ENCODE data around the gene APELA. TPM values are rescaled to one million over a fixed set of nuclear protein-coding genes. Genes with fewer than 3 reads are reported as not detected.

APELA gene
- polyA plus RNA-seq, 3 donors = not detected

DNA sequence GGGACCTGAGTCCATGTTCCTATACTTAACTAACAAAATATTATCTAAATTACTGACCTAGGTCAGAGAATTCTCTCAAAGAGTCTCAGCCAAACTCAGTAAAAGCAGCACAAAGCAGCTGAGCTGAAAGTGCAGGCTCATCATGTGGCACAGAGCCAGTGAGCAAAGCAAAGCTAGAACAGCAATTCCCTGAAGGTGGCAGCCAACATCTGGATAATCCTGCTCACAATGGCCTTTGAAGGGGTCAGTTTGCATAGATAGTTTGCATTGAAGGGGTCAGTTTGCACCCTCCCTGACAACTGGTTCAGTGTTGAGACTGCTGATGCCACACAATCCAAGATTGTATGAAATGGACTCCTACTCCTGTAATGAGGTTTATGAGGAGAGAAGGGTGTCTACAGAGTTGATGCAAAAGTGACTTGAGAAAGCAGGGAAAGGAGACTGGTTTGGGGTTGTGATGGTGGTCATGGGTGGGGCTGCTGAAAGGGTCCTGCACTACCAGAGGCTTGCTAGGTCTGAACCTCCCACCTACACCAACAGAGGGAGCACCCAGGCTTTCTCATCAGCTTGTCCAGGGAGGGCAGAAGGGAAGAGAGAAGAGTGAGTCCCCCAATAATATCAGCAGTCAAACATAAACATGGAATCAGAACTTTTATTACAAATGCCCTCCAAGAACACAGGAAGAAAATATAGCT lies 60.7 kb downstream of the APELA start:
- Histone ChIP-seq H3K9ac (ENCODE audit: insufficient read depth, low read length, poor library complexity, severe bottlenecking) (no peak overlapping the region), H3K4me2 (replicated peaks; ENCODE audit: extremely low read depth, low read length, poor library complexity, severe bottlenecking) (no peak overlapping the region), H3K4me1 (ENCODE audit: control insufficient read depth in 1 of 2, insufficient read depth in 2 of 2, low read length in 2 of 2) (no peaks in the 10 kb centered on the region), H3K9me3 (replicated peaks in 1 of 2; ENCODE audit: control insufficient read depth in 1 of 2, insufficient read depth in 1 of 2, low read length in 2 of 2) (no peaks in the 10 kb centered on the region), H4K20me1 (ENCODE audit: insufficient read depth, low read length) (no peaks in the 10 kb centered on the region), H3K79me2 (ENCODE audit: insufficient read depth, low read length) (no peaks in the 10 kb centered on the region), H3K4me3 (replicated peaks in 1 of 3; ENCODE audit: low read depth in 2 of 3, low read length in 3 of 3) (no peak overlapping the region), H3K27me3 (ENCODE audit: control insufficient read depth in 2 of 2, insufficient read depth in 2 of 2, low read length in 2 of 2) (no peaks in the 10 kb centered on the region), H3K36me3 (replicated peaks in 1 of 2; ENCODE audit: control insufficient read depth in 1 of 2, insufficient read depth in 2 of 2, low read length in 2 of 2) (no peaks in the 10 kb centered on the region), H2AFZ (ENCODE audit: insufficient read depth, low read depth, low read length, poor library complexity, severe bottlenecking) (no peak overlapping the region), H3K27ac (ENCODE audit: low read depth in 1 of 2, low read length in 2 of 2) (no peak overlapping the region)
- peaks cover 0 to 6% (median 2%) of the 10 kb centered on the region in 7 donors for H3K9me3 Mint-ChIP-seq
- no peak for DNase-seq
- no peak overlapping the region for H3K27ac Mint-ChIP-seq
- peaks cover 2 to 6% (median 2%) of the 10 kb centered on the region in 3 donors for H3K27me3 Mint-ChIP-seq (ENCODE audit: low read depth in 3 of 3)
- intact Hi-C loops (cut with micrococcal nuclease) = no loop called here
- H3K36me3 Mint-ChIP-seq = no peaks in the 10 kb centered on the region
- TF ChIP-seq, protein P1, sequence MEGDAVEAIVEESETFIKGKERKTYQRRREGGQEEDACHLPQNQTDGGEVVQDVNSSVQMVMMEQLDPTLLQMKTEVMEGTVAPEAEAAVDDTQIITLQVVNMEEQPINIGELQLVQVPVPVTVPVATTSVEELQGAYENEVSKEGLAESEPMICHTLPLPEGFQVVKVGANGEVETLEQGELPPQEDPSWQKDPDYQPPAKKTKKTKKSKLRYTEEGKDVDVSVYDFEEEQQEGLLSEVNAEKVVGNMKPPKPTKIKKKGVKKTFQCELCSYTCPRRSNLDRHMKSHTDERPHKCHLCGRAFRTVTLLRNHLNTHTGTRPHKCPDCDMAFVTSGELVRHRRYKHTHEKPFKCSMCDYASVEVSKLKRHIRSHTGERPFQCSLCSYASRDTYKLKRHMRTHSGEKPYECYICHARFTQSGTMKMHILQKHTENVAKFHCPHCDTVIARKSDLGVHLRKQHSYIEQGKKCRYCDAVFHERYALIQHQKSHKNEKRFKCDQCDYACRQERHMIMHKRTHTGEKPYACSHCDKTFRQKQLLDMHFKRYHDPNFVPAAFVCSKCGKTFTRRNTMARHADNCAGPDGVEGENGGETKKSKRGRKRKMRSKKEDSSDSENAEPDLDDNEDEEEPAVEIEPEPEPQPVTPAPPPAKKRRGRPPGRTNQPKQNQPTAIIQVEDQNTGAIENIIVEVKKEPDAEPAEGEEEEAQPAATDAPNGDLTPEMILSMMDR (IDR thresholded peaks at IDR 0.05) = no peak
- no peaks in the 10 kb centered on the region for H3K4me1 Mint-ChIP-seq
- H3K4me3 Mint-ChIP-seq = no peak overlapping the region

DNA sequence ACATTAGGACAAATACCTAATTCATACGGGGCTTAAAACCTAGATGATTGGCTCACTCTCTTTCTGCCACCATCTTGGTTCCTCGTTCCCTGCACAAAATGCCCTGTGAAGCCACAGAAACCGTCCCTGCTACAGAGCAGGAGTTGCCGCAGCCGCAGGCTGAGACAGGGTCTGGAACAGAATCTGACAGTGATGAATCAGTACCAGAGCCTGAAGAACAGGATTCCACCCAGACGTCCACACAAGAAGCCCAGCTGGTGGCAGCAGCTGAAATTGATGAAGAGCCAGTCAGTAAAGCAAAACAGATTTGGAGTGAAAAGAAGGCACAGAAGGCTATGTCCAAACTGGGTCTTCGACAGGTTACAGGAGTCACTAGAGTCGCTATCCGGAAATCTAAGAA lies 66.2 kb downstream of the APELA start:
- Mint-ChIP-seq H3K4me3 (no peak overlapping the region), H3K4me1 (no peaks in the 10 kb centered on the region), H3K27ac (no peak overlapping the region), H3K36me3 (no peaks in the 10 kb centered on the region), H3K9me3 (peaks cover 0 to 8% (median 1%) of the 10 kb centered on the region in 7 donors), H3K27me3 (ENCODE audit: low read depth in 3 of 3) (peaks cover 4 to 8% (median 4%) of the 10 kb centered on the region in 3 donors)
- Histone ChIP-seq H3K27me3 (ENCODE audit: control insufficient read depth in 2 of 2, insufficient read depth in 2 of 2, low read length in 2 of 2) (peaks cover 0 to 2% of the 10 kb centered on the region in 2 donors), H3K27ac (ENCODE audit: low read depth in 1 of 2, low read length in 2 of 2) (no peak overlapping the region), H3K9me3 (replicated peaks in 1 of 2; ENCODE audit: control insufficient read depth in 1 of 2, insufficient read depth in 1 of 2, low read length in 2 of 2) (peaks cover 0 to 2% of the 10 kb centered on the region in 2 donors), H2AFZ (ENCODE audit: insufficient read depth, low read depth, low read length, poor library complexity, severe bottlenecking) (no peak overlapping the region), H3K36me3 (replicated peaks in 1 of 2; ENCODE audit: control insufficient read depth in 1 of 2, insufficient read depth in 2 of 2, low read length in 2 of 2) (no peaks in the 10 kb centered on the region), H3K4me2 (replicated peaks; ENCODE audit: extremely low read depth, low read length, poor library complexity, severe bottlenecking) (no peak overlapping the region), H3K9ac (ENCODE audit: insufficient read depth, low read length, poor library complexity, severe bottlenecking) (no peak overlapping the region), H3K79me2 (ENCODE audit: insufficient read depth, low read length) (no peaks in the 10 kb centered on the region), H4K20me1 (ENCODE audit: insufficient read depth, low read length) (no peaks in the 10 kb centered on the region), H3K4me1 (ENCODE audit: control insufficient read depth in 1 of 2, insufficient read depth in 2 of 2, low read length in 2 of 2) (no peaks in the 10 kb centered on the region), H3K4me3 (replicated peaks in 1 of 3; ENCODE audit: low read depth in 2 of 3, low read length in 3 of 3) (no peak overlapping the region)
- no peak for DNase-seq
- 92% methylated on average over 6 of the region's 9 CpGs for whole genome bisulfite sequencing (ENCODE audit: insufficient coverage)
- TF ChIP-seq, protein P1 (IDR thresholded peaks at IDR 0.05) = no peak
- intact Hi-C loops (cut with micrococcal nuclease) = no loop called here

Data from CD14-positive monocyte (primary cell).